ENCODE measurements around the gene VASN. TPM values are rescaled to one million over a fixed set of nuclear protein-coding genes. Genes with fewer than 3 reads are reported as not detected.

VASN gene
- total and polyA plus RNA-seq, 10 of the 15 experiments (the other 5 are each of a cell fraction or from before 2014, with no cell fraction given), result 0.02 to 0.19 (median 0.14) TPM; not detected in 6

DNA sequence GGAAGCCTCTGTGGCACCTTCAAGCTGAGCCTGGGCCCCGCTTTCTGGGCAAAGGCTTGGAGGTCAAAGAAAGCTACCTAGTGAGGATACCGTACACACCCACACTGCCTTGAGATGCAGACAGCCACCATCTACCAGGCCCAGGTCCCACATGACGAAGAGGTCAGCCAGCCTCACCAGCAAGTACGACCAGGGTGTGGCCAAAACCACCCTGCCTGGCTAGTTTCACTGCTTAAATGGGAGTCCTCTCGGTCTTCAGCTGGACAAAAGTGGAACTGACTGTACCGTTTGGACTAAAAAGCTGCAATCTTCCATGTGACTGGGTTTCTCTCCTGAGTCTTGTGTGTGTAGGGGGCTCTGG lies 21.6 kb downstream of the VASN start:
- RAD21 ChIA-PET (ENCODE audit: unreplicated experiment), result interaction anchor here (0.5 kb wide), 1 partner anchor 103 kb away, joined by 3 read pairs; no protein-coding TSS in a partner anchor
- DNase-seq (ENCODE audit: low read depth, low spot score), result no peak
- H3K27me3 ChIP-seq (replicated peaks in 1 of 2; ENCODE audit: control insufficient read depth in 2 of 2, insufficient read depth in 2 of 2, low read length in 1 of 2), result no peaks in the 10 kb centered on the region
- H3K27ac ChIP-seq (ENCODE audit: control insufficient read depth, insufficient read depth), result no peak overlapping the region
- BruUV-seq (replicated peaks), result no TSS peak
- no peak overlapping the region for H3K4me2 ChIP-seq (ENCODE audit: control insufficient read depth, insufficient read depth)
- H3K9me3 ChIP-seq (replicated peaks; ENCODE audit: control insufficient read depth, insufficient read depth, low read length), result no peaks in the 10 kb centered on the region
- no peak overlapping the region for H2AFZ ChIP-seq (ENCODE audit: control insufficient read depth, low read depth, low read length)
- intact Hi-C loops (cut with micrococcal nuclease; ENCODE audit: unreplicated experiment), result no loop called here
- ATAC-seq, result no peak
- no peak for FAIRE-seq
- 77% methylated on average over 6 of the region's 6 CpGs for WGBS (ENCODE audit: insufficient coverage, insufficient replicate concordance, low lambda C conversion rate, missing lambda C conversion rate)
- POLR2A ChIA-PET, result no interaction called here
- SMC1A ChIA-PET (ENCODE audit: uncharacterized antibody, unreplicated experiment), result no interaction called here
- H3K79me2 ChIP-seq (ENCODE audit: control insufficient read depth, insufficient read depth, low read length), result no peaks in the 10 kb centered on the region
- no peaks in the 10 kb centered on the region for H3K4me1 ChIP-seq (ENCODE audit: control insufficient read depth, insufficient read depth, low read length)
- no peak overlapping the region for H3K9ac ChIP-seq (ENCODE audit: control insufficient read depth, insufficient read depth, low read length)
- no peaks in the 10 kb centered on the region; the same call in 1 of the 2 replicates for H4K20me1 ChIP-seq (ENCODE audit: control insufficient read depth, insufficient read depth)
- peaks cover 15 to 35% of the 10 kb centered on the region in 2 experiments for H3K36me3 ChIP-seq (ENCODE audit: control insufficient read depth in 2 of 2, insufficient read depth in 2 of 2, low read length in 1 of 2)
- H3K4me3 ChIP-seq, result no peak overlapping the region
- CTCF ChIA-PET, result interaction anchor here (0.8 to 1.8 kb wide), 4 partner anchors 9 to 89 kb away, joined by 3 to 5 read pairs (median 4); partner anchors contain the start of gene PAM16
- in situ Hi-C loops (cut with MboI), result no loop called here
- TF ChIP-seq RFX5 (IDR thresholded peaks at IDR 0.05; ENCODE audit: low read depth, low read length) (no peak), HDGF (IDR thresholded peaks at IDR 0.05) (no peak), BMI1 (IDR thresholded peaks at IDR 0.05; ENCODE audit: borderline replicate concordance) (no peak), IRF5 (IDR thresholded peaks at IDR 0.05; ENCODE audit: borderline replicate concordance) (no peak), SPI1 (IDR thresholded peaks at IDR 0.05; ENCODE audit: borderline replicate concordance, insufficient read depth, low read depth, low read length) (no peak), NKRF (conservative IDR thresholded peaks at IDR 0.05) (no peak), EZH2 (IDR thresholded peaks at IDR 0.05; ENCODE audit: borderline replicate concordance, control insufficient read depth, low read depth, low read length) (no peak), SMARCA5 (IDR thresholded peaks at IDR 0.05) (no peak), PAX5 (IDR thresholded peaks at IDR 0.05; ENCODE audit: borderline replicate concordance, low read depth, low read length) (no peak), HDAC2 (IDR thresholded peaks at IDR 0.05) (no peak), POLR2AphosphoS5 (IDR thresholded peaks at IDR 0.05; ENCODE audit: low read length) (no peak), NFYA (IDR thresholded peaks at IDR 0.05; ENCODE audit: borderline replicate concordance, low read depth, low read length) (no peak), NR2C2 (IDR thresholded peaks at IDR 0.05; ENCODE audit: borderline replicate concordance, control insufficient read depth, insufficient read length, low read depth) (no peak)
- TF ChIP-seq, protein P1, sequence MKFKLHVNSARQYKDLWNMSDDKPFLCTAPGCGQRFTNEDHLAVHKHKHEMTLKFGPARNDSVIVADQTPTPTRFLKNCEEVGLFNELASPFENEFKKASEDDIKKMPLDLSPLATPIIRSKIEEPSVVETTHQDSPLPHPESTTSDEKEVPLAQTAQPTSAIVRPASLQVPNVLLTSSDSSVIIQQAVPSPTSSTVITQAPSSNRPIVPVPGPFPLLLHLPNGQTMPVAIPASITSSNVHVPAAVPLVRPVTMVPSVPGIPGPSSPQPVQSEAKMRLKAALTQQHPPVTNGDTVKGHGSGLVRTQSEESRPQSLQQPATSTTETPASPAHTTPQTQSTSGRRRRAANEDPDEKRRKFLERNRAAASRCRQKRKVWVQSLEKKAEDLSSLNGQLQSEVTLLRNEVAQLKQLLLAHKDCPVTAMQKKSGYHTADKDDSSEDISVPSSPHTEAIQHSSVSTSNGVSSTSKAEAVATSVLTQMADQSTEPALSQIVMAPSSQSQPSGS (IDR thresholded peaks at IDR 0.05; ENCODE audit: low read length), result no peak
- TF ChIP-seq, protein P2, sequence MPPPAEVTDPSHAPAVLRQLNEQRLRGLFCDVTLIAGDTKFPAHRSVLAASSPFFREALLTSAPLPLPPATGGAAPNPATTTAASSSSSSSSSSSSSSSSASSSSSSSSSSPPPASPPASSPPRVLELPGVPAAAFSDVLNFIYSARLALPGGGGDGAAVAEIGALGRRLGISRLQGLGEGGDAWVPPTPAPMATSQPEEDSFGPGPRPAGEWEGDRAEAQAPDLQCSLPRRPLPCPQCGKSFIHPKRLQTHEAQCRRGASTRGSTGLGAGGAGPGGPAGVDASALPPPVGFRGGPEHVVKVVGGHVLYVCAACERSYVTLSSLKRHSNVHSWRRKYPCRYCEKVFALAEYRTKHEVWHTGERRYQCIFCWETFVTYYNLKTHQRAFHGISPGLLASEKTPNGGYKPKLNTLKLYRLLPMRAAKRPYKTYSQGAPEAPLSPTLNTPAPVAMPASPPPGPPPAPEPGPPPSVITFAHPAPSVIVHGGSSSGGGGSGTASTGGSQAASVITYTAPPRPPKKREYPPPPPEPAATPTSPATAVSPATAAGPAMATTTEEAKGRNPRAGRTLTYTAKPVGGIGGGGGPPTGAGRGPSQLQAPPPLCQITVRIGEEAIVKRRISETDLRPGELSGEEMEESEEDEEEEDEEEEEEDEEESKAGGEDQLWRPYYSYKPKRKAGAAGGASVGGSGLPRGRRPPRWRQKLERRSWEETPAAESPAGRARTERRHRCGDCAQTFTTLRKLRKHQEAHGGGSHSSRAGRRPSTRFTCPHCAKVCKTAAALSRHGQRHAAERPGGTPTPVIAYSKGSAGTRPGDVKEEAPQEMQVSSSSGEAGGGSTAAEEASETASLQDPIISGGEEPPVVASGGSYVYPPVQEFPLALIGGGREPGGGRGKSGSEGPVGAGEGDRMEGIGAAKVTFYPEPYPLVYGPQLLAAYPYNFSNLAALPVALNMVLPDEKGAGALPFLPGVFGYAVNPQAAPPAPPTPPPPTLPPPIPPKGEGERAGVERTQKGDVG (CRISPR knock-in tag; IDR thresholded peaks at IDR 0.05), result no peak
- TF ChIP-seq, protein P3, sequence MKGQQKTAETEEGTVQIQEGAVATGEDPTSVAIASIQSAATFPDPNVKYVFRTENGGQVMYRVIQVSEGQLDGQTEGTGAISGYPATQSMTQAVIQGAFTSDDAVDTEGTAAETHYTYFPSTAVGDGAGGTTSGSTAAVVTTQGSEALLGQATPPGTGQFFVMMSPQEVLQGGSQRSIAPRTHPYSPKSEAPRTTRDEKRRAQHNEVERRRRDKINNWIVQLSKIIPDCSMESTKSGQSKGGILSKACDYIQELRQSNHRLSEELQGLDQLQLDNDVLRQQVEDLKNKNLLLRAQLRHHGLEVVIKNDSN (IDR thresholded peaks at IDR 0.05; ENCODE audit: borderline replicate concordance, extremely low read length, insufficient read depth, low read depth, low read length), result no peak

Measured in GM12878 (cell line).